HT-29 (cell line): Measurements from ENCODE around the gene NLGN3. TPM values are rescaled to one million over a fixed set of nuclear protein-coding genes. Genes with fewer than 3 reads are reported as not detected.

Source experiments
- DNase-seq: peaks from one replicate; pipeline ENCODE4 v3.0.0-alpha.2; 2015; ENCODE audit warnings: low spot score
- total RNA-seq: library from RNA; depleted of rRNA; stranded (reverse); fragments of >200 nt; shearing (Covaris generic); gene quantifications from 2 replicates; pipeline ENCODE4 v1.2.3, GENCODE V29; 2014; rRNA removed

Gene NLGN3
- 0.13 TPM in 1 of 2 replicates, not detected in the other for total RNA-seq

DNA sequence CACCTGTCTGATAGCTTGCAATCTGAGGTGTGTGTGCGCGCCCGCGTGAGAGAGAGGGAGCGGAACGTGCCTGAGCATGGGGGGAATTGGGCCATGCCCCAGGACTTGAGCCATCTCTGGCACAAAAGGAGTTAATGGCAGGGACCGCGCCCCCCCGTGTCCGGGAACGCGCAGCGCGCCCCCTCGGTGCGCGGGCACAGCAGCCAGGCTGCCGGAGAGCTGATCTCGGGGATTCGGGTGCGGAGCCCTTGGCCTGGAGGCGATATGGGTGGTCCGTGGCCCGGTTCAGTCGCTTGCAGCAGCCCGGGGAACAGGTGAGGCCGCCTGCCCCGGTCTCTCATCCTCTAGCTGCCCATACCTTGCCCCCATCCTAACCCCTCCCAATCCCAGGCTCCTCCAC, at the start of gene NLGN3:
TSS of gene NLGN3 (plus strand) at position 191 of the 400 bp plus-strand sequence. CDS start 2,909 bp downstream, outside the sequence.
- no peak for DNase-seq

DNA sequence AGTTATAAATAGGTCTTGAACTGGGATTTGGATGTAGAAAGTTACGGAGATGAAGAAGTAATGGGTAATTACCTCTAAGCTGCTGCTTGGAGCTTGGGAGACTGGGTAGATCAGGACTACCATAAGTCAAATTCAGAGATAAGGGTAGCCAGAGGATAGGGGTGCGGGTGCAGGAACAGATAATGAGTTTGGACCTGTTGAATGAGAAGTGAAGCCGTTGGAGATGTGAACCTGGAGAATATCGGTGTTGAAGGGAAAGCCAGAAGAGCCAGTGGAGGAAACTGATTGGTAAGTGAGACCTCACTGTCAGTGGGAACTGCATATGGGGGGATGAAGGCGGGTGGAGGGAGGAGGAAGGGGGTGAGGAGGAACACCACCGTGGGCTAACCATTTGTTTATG, 49.6 kb upstream of the NLGN3 start:
- DNase-seq, result no peak

DNA sequence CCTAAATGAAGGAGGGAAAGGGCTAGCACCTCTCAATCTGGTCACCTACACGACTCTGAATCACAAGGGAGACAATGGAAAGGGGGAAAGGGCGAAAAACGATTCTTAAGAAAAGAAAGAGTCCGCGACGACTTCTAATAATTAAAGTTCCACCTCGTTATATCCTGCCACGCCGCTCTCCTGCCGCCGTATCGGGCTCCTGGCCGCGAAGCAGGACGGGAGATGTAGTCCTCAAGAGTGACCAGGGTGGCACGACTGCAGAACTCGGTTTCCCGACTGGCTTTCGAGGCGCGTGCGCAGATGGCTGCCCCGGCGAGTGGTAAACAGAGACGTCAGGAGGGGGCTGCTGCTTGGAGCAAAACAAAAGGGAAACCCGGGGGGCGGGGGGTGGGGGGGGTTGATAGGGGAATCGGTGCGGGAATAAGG, 49.1 kb upstream of the NLGN3 start, which contains the start of gene FOXO4:
TSS of gene FOXO4 (plus strand) at position 297 of the 426 bp plus-strand sequence. CDS start 678 bp downstream, outside the sequence.
- DNase-seq, result peak; percentile 83

DNA sequence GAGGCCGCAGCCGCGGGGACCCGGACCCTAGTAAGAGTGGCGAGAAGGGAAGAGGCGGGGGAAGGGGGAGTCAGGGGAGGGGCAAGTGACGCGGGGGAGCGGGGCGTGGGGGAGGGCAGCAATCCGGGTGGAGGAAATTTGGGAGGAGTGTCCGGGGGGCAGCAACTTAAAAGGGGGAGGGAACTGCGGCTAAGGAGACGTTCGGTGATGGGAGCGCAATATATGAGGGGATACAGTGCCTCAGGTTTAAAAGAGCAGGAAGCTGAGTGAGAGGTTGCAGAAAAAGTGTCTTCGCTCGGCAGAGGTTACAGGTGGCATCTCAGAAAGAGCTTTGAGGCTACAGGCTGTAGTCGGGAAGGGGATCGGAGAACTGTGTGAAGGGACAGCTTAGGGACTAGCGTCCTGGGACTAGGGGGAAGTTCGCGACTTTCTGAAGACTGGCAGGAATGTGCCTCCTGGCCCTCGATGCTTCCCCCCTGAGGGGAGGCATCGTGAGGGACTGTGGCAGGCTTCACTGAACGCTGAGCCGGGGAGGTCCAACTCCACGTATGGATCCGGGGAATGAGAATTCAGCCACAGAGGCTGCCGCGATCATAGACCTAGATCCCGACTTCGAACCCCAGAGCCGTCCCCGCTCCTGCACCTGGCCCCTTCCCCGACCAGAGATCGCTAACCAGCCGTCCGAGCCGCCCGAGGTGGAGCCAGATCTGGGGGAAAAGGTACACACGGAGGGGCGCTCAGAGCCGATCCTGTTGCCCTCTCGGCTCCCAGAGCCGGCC, 48.5 kb upstream of the NLGN3 start:
- peak; percentile 16 for DNase-seq

DNA sequence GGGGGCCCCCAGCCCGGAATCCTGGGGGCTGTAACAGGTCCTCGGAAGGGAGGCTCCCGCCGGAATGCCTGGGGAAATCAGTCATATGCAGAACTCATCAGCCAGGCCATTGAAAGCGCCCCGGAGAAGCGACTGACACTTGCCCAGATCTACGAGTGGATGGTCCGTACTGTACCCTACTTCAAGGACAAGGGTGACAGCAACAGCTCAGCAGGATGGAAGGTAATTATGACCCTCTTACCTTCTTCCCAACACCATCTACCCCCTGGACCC, 47.9 kb upstream of the NLGN3 start:
- no peak for DNase-seq

DNA sequence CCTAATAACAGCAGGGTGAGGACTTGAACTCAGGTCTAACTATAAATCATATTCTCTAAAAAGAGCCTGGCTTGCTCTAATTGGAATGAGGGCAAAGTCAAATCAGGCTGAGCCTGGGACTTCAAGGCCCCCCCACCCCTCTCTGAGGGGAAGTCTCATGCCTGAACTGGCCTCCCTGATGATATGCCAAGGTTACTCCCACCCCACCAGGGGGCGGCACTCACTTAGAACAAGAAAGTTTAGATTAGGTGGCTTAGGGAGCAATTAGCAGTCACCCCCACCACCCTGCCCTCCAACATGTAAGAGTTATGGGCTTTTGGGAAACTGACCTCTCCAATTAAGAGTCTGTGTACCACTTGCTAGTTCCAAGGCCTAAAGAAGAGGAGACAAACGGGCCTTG, 46.3 kb upstream of the NLGN3 start:
- DNase-seq, result peak; percentile 48

DNA sequence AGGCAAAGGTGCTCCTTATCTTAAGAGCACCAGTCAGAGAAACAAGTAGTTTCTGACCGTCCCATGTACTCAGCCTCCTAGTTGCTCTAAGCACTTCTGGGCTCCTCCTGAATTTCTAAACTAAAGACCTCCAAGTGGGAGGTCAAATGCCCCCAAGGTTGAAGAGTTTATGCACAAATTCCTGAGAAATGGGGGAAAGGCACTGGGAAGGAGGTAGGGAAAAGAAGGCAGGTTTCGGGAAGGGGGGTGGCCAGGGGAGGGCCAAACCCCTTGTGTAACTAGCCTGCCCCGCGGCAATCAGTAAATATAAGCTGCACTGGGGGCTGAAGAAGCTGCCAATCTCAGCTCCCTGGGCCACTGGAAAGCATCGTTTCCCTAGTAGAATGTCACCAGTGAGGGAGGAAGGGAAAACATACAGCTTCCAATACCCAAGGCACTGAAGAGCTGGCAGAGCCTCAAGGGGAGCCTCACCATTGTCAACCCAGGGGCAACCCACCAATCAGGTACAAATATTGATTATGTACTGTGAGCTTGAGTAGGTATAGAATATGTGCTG, 45.6 kb upstream of the NLGN3 start:
- no peak for DNase-seq

DNA sequence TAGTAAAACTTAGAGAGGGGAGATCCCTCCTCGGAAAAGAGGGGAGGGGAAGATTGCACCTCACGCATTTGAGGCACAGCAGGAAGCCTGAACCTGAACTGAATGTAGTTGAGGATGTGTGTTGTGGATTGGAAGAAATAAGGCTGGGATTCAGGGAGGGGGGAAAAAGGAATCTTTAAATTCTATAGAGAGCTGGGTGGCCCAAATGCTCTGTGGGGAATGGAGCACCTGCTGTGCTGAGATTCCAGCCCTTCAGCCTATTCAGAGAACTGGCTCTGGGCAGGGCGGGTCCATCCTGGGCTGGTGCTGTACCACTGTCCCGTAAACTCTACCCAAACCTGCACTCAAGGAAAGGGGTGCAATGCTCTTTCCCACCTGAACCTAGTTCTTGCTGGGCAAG, 44.9 kb upstream of the NLGN3 start:
- DNase-seq, result no peak

DNA sequence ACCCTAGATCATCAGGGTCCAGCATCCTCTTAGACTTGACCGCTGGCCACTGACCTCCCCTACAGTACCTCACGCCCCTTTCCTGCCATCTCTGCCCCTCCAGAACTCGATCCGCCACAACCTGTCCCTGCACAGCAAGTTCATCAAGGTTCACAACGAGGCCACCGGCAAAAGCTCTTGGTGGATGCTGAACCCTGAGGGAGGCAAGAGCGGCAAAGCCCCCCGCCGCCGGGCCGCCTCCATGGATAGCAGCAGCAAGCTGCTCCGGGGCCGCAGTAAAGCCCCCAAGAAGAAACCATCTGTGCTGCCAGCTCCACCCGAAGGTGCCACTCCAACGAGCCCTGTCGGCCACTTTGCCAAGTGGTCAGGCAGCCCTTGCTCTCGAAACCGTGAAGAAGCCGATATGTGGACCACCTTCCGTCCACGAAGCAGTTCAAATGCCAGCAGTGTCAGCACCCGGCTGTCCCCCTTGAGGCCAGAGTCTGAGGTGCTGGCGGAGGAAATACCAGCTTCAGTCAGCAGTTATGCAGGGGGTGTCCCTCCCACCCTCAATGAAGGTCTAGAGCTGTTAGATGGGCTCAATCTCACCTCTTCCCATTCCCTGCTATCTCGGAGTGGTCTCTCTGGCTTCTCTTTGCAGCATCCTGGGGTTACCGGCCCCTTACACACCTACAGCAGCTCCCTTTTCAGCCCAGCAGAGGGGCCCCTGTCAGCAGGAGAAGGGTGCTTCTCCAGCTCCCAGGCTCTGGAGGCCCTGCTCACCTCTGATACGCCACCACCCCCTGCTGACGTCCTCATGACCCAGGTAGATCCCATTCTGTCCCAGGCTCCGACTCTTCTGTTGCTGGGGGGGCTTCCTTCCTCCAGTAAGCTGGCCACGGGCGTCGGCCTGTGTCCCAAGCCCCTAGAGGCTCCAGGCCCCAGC, 43.8 kb upstream of the NLGN3 start:
- DNase-seq, result no peak

DNA sequence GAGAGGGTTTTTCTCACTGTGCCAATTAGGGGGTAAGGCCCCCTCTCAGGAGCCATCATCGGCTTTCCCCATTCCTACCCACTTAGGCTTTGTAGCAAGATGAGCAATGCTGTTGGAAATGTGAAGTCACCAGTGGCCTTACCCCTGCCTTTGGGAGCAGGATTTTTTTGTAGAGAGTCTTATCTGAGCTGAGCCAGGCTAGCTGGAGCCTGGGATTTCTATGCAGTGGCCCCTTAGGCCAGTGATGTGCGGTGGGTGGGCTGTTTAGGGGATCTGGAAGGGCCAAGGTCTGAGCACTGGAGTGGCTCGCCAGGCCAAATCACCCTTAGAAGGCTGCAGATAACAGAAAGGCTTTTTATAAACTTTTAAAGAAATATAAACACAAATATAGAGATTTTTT, 42.3 kb upstream of the NLGN3 start:
- no peak for DNase-seq

DNA sequence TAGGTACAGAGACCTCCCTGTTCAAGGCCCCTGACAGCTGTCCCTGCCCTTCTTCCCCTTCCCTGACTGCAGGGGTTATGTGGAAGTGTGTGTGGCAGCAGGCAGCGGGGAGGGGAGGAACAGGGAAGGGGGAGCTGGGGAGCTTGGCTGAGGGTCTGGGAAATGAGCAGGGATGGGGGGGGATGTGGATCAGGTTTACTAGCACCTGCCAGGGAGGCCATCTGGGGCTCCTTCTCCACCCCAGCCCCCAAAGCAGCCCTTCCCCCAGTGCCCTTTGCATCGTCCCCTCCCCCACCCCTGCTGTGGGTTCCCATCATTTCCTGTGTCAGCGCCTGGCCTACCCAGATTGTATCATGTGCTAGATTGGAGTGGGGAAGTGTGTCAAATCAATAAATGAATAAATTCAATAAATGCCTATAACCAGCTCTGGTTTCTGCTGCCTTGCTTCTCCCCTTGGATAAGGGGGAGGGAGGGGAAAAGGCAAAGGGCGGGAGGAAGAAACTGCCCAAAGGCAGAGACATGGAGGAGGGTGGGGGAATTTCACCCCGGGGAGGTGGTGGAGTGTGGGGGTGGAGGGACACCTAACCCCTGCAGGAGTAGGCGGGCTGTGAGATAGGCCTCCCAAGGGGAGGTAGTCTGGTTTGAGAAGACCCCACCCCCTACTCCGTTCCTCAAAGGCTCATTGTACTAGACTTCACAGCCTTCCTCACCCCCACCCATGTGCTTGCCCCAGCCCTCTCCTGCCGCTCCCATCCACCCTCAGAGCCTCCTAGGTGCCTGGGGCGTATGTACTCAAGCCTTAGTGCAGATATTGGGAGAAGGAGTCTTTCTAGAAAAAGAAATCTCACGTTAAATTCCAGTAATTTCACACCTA, 41.3 kb upstream of the NLGN3 start:
- DNase-seq, result no peak

DNA sequence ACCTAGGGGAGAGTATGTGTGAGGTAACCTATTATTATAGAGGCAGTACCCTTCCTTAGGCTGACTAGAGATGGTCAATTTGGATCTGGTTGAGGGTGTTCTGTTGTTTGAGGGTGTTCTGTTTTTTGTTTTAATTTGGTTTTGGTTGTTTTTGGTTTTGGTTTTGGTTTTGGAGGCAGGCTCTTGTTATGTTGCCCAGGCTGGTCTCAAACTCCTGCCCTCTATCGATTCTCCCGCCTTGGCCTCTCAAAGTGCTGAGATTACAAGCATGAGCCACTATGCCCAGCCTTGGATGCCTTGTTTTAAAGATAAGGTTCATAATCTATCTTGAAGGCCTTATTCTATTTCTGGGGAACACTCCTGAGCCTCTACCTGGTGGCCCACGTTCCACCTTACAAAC, 39.0 kb upstream of the NLGN3 start:
- DNase-seq, result no peak

DNA sequence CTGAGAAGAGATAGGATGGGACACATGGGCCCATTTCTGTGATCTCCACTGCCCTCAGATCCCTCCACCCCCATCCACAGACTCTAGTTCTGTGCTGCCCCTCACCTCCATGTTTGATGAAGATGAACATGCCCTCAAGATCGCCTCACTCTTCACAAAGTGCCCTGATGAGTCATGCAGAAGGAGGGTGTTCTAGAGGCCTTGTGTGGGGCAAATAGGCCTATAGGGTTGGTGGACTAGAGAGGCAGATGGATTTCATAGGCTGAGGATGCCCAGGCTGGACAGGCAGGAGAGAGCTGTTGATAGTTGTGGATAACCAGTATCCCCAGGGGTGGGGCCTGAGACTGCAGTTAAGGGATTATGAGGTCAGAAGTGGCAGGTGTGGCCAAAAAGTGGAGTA, 38.2 kb upstream of the NLGN3 start, which contains the start of gene CXorf65:
TSS of gene CXorf65 (minus strand) at position 314 of the 400 bp plus-strand sequence. CDS start at position 130, 184 bp downstream.
- DNase-seq, result no peak

DNA sequence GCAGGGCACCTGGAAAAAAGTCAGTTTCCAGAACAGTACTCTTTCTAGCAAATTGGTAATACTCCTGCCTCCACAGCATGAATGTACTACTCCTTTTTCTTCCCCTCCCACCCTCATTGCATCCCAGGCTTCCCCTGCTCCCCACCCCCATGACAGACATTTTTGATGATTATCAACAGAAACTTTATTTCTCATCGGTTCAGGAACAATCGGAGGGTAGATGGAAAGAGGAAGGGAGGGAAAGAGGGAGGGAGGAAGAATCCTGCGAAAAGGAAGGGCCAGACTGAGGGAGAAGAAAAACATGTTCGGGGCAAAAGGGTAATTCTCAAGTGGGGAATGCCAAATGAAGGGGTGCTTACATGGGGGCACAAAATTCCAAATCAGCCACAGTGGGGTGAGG, 37.4 kb upstream of the NLGN3 start:
- DNase-seq, result no peak

DNA sequence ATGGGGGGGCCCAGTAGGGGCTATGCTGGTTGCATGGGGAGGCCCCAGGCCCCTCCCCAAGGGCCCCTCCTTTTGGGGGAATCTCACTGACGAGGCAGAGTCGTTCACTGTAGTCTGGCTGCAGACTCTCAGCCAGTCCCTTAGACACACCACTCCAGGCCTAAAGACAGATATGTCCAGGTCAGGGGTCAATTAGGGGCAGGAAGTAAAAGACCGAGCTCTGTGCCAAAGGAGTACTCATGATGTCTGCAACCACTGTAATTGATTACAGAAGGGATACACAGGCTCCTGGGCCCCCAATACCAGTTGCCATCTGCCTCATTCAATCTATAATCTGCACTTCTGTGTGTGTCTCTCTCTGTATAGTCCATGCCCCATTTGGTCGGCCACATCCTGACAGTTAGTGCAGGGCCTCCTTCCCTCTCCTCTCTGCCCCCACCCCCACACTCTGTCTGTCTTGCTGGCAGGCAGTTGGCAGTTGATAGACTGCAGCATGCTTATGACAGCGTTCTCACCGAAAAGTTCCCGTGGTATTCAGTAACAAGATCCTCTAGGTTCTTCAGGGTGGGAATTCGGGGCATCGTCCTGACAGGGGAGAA, 36.8 kb upstream of the NLGN3 start:
- no peak for DNase-seq

DNA sequence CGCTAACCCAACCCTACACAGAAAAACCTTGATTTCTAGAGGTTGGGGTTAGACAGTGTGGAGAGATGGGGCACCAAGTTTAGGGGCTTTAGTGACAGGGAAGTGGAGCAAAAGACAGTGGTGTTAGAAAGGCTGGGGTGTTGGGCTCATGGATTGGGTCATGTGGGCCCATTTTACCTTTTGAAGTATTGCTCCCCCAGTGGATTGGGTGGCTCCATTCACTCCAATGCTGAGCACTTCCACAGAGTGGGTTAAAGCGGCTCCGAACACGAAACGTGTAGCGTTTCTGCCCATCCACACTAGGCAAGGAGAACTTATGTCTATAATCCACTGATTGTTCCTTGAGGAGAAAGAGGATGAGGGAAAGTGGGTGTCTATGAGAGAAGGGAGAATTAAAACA, 35.6 kb upstream of the NLGN3 start:
- DNase-seq, result no peak

DNA sequence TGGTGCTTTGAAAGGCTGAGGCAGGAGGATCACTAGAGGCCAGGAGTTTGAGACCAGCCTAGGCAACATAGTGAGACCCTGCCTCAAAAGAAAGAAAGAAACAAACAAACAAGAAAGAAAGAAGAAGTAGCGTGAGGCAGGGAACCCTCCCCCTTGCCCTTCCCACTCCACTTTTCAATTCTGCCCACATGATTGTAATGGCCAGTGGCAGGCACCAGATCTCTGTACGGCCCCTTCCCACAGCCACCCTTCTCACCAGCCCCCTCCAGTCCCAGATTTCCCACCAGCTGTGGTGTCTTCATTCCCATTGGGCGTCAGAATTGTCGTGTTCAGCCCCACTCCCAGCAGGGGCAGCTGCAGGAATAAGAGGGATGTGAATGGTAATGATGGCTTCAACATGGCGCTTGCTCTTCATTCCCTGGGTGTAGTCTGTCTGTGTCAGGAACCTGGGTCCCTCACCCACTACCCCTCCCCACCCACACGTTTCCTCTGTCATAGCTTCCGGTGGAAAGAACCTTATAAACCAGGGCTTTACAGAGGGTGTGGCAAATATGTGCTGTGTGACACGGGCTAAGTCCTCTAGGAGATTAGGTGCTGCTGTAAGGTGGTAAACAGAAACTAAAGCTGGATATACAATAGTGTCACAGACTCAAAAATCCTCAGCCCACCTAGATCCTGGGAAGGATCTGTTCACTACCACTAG, 33.3 kb upstream of the NLGN3 start, which contains the start of gene IL2RG:
TSS of gene IL2RG (minus strand) at position 437 of the 703 bp plus-strand sequence. CDS start at position 399, 38 bp downstream.
- no peak for DNase-seq

DNA sequence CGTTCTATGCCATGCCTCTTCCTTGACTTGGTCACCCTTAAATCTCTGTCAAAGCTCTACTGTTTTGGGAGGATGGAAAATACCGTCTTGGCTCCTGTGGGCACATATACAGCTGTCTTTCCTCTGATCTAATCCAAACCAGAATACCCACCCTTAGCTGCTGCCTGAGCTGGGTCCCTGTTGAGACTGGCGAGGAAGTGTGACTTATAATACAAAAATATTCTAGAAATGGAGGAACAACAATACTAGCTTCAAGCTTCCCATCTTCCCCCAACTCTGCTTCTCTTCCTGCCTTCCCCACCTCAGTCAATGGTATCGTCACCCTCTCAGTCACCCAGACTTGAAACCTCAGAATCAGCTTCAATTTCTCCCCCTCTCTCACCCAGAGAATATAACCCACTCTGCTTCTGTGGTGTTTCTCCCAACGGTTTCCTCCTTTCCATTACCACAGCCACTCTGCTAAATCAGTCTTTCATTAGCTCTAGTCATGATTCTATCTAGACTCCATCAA, 32.7 kb upstream of the NLGN3 start:
- no peak for DNase-seq

DNA sequence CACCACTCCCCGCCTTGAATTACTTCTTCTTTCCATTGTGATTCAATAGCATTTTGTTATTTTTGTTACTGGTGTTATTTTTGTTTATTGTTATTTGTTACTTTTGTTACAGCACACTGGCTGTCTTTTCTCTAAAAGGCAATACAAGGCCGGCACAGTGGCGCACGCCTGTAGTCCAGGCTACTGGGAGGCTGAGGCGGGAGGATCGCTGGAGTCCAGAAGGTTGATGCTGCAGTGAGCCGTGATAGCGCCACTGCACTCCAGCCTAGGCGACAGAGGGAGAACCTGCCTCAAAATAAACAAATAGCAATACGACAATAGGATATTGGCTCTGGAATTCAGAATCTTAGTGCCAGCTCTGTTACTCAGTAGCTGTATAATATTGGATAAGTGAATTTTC, 27.3 kb upstream of the NLGN3 start:
- DNase-seq, result no peak
